GM21529 (cell line): ENCODE measurements around the gene STK24.
A peak's percentile ranks its signal among the peaks of the same experiment; 100 is the strongest.

ENCODE experiments used
- ATAC-seq: cut with Tn5 transposase; IDR thresholded peaks from one replicate; pipeline ENCODE4 v1.9.1; 2021; ENCODE audit not compliant: unreplicated experiment

The STK24 gene

DNA sequence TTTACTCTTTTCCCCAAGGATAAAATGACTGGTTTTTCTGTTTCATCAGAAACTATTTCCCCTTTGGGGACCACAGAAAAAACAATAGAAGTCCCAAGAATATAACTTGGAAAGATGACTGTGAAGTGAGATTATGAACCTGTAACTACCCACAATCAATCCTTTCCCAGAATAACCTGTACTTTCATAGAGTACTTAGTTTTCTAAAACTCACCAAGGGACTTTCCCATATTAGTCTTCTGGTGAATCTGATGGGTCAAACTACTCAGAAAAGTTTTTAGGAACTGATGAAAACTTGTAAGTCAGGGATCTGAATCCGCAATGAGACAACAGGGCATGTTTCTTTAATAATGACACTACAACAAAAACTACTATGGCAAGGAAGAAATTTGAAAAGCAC, 62.6 kb downstream of the STK24 start:
- ATAC-seq, result no peak

- ATAC-seq, result no peak
These were observed 63.1 kb downstream of the STK24 start for GRCh38 chr13:98513837-98514236.

- no peak for ATAC-seq
These were observed 63.9 kb downstream of the STK24 start for GRCh38 chr13:98512774-98513665.

- ATAC-seq, result no peak
These were observed 65.5 kb downstream of the STK24 start for GRCh38 chr13:98511435-98511834.

DNA sequence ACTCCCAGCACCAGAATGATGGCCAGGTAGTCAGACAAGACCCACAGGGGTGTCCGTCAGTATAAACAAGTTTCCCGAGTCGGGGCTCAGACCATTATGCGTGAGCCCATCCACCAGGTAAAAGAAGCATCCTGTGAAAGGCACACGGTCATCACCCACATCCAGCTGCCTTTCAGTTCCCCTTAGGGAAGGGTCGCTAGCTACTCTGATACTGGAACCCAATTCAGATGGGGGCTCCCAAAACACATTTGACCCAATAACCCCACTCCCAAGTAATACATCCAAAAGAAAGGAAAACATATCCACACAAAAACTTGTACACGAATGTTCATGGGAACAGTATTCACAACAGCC, 66.8 kb downstream of the STK24 start:
- ATAC-seq, result no peak

GRCh38 chr13:98509271-98510155, 67.4 kb downstream of the STK24 start:
- ATAC-seq, result peak; percentile 53

DNA sequence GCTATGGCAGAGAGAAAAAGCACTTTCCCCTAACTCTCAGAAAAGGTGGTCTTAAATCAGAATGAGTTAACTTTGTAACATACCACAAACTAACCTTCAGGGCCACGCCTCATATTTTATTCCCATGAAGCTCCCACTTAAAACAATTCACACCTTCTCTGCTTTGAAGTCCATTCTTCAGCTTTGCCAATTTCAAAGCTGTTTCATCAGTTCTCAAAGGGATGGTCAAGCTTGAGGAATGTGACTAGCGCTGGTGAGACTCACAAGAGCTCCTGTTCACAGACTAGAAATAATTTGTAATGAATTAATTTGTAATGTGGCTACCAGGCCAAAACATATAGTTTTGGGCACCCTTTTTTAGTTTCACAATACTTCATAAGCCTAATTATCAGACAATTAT, 68.2 kb downstream of the STK24 start:
- no peak for ATAC-seq

- ATAC-seq, result no peak
These were observed 68.6 kb downstream of the STK24 start for GRCh38 chr13:98508280-98508679.

GRCh38 chr13:98507282-98507797, 69.6 kb downstream of the STK24 start:
- ATAC-seq, result no peak

DNA sequence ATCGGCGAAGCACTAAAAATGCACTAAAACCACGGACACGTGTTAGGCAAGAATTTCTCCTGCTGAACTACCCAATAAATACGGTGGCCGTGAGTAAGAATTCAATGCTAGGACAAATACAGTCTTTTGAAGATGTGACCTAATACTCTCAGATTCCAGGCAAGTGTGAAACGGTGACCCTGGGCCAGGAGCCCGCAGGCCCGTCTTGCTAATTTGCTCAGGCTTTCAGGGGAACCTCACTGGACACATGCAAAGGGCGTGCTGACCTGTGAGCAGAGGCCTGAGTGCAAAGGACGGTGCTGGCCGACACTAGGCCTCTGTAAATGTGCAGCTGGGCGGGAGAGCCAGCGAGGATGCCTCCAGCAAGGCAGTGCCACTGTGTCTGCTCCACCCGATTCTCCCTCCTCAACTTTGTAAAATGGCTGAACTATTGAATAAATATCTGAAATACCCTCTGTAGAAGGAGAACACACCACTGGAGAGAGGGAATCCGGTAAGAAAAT, 70.1 kb downstream of the STK24 start:
- ATAC-seq, result no peak

- ATAC-seq, result no peak
These were observed 70.6 kb downstream of the STK24 start for GRCh38 chr13:98506322-98506721.

- ATAC-seq, result no peak
These were observed 71.7 kb downstream of the STK24 start for GRCh38 chr13:98505217-98505616.

DNA sequence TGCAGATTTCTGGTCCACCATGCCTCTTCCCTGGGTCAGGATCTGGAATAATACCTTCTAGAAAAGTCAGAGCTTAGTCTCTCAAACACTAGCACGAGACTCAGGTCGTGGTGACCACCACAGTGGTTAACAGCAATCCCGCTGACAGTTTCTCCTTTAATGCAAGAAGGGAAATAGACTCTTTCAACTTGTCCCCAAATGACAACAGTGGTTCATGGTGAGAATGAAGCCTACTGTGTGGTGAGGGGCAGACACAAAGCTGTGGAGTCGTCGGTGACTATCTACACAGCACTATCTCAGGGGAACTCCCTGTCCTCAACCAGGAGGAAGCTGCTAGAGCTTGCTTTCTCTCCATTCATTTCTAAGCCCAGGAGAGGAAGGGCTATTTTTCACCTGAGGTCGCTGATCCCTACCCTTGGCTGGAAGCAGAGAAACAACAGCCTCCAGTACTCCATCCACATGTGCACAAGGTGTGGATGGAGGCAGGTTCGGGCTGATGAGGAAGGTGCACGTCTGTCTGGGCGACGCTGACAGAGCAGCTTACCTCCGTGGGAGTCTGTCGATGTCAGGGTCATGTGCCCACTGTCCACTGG, 72.4 kb downstream of the STK24 start:
- ATAC-seq, result peak; percentile 55

DNA sequence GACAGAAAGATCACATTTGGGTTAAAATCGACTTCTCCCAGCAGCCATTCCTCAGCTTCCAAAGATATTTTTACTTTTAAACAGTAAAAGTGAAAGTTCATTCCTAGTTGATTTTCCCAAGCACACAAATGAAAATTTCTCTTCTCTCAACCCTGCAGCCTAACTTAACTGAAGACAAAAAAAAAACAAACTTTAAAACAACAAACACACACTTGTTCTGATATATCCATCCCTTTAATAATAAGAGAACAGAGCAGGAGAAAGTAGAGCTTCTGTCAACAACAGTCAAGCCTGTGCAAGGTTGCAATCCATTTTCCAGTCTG, 72.9 kb downstream of the STK24 start:
- ATAC-seq, result no peak

- ATAC-seq, result no peak
These were observed 73.5 kb downstream of the STK24 start for GRCh38 chr13:98503175-98504028.

DNA sequence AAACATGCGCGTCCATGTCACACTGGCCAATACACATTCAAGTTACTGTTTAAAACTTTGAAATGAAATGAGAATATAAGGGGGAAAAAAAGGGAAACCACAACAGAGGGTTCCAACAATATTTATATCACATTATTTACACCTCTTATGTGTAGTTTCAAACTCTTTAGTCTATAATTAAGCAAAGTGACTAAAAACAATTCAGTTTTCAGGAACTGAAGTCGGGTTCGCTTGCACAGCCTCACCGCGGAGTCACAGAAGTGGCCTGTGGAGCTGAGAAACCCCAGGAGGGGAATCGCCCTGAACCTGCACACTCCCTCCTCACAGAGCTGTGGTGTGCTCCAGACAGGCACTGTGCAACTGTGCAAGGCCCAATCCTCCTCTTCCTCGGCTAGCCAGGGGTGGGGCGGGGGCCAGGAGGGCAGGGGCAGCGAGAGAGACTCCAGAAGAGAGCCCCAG, 75.9 kb downstream of the STK24 start:
- peak; percentile 77 for ATAC-seq

GRCh38 chr13:98496966-98497365, 79.9 kb downstream of the STK24 start:
- ATAC-seq, result no peak

DNA sequence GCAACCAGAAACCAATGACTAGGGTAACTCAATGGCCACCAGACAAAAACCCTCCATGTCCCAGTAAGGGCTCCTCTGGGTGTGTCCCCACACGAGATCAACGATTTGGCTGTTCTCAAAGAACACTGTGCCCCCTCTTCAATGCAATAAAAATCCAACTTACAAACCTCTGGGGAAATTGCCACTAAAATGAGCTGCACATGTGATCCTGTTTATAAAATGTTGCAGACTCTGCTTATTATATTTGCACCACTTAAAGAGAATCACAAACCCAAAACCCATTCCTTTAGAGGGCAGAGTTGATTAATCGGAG, 80.5 kb downstream of the STK24 start:
- no peak for ATAC-seq

DNA sequence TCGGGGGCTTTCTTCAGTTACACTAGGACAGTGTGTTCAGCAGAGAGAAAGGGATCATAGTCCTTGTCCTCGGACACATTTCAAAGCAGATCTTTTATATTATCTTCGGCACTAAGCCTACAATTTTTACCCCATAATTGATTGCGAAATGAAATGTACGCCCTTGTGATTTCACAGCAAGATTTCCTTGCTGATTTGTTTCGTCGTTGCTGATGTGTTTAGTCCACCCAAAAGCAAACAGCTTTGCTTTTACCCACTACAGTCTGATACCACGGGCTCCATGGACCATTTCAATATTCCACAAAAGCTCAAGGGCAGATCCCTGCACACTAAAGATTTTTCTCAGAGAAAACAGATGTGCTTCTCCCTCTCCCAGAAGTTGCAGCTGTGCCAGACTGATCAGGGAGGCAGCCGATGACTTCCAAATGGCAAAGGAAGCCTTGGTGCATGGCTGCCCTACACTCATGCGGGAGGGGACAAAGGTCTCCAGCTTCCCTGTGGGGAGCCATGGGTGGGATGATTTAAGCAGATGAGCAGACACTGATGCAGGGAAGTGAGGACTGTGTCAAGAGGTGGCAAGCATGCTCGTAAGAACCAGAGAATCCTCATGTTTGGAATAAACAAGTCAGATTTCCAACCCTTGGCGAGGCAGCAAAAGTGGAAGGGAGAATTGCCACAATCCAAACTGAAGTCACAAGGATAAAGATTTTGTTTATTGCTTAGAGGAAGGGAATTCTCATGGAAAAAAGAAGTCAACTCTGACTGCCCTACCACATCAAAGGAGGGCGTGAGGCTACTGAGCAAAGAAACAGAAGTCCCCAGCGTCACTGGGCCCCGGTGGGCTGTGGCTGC, 81.1 kb downstream of the STK24 start:
- no peak for ATAC-seq

GRCh38 chr13:98494769-98495168, 82.1 kb downstream of the STK24 start:
- no peak for ATAC-seq
